ENCODE results near the gene VSIG1.

VSIG1 gene

GRCh38 chrX:108068121-108068520, 23.3 kb downstream of the VSIG1 start:
- no peak for DNase-seq

- DNase-seq: no peak
Measured at GRCh38 chrX:108070891-108071290, 26.0 kb downstream of the VSIG1 start.

- DNase-seq: no peak
Measured at GRCh38 chrX:108071578-108071977, 26.7 kb downstream of the VSIG1 start.

- DNase-seq: no peak
Measured at GRCh38 chrX:108072746-108073145, 27.9 kb downstream of the VSIG1 start.

- no peak for DNase-seq
Measured at GRCh38 chrX:108081110-108081509, 36.2 kb downstream of the VSIG1 start.

GRCh38 chrX:108087792-108088191, 42.9 kb downstream of the VSIG1 start:
- DNase-seq: no peak

GRCh38 chrX:108088511-108088910, 43.6 kb downstream of the VSIG1 start:
- no peak for DNase-seq

- no peak for DNase-seq
Measured at GRCh38 chrX:108090491-108091263, 45.8 kb downstream of the VSIG1 start.

- peak; percentile 85 for DNase-seq
Measured at GRCh38 chrX:108091264-108091877, 46.5 kb downstream of the VSIG1 start, which contains the start of the genes ATG4A and PSMD10. Gene ATG4A, plus strand, starts transcription at chrX:108091778. Its CDS starts 49 bp downstream, at chrX:108091827. Gene PSMD10, minus strand, starts transcription at chrX:108091542. Its CDS starts 22 bp downstream, at chrX:108091520.

- DNase-seq: no peak
Measured at GRCh38 chrX:108091878-108092291, 47.0 kb downstream of the VSIG1 start.

- no peak for DNase-seq
Measured at GRCh38 chrX:108097380-108097779, 52.5 kb downstream of the VSIG1 start.

- no peak for DNase-seq
Measured at GRCh38 chrX:108105473-108105872, 60.6 kb downstream of the VSIG1 start.

GRCh38 chrX:108114541-108114940, 69.7 kb downstream of the VSIG1 start:
- no peak for DNase-seq

GRCh38 chrX:108117988-108118387, 73.1 kb downstream of the VSIG1 start:
- DNase-seq: peak; percentile 1

- no peak for DNase-seq
Measured at GRCh38 chrX:108121291-108121690, 76.4 kb downstream of the VSIG1 start.

GRCh38 chrX:108122748-108123147, 77.9 kb downstream of the VSIG1 start:
- no peak for DNase-seq

GRCh38 chrX:108123591-108124366, 78.9 kb downstream of the VSIG1 start:
- no peak for DNase-seq

GRCh38 chrX:108126661-108127060, 81.8 kb downstream of the VSIG1 start:
- no peak for DNase-seq

- DNase-seq: no peak
Measured at GRCh38 chrX:108127152-108127551, 82.3 kb downstream of the VSIG1 start.

Measured in NCI-H1105 (cell line).